ENCODE data around the gene SMCO3. TPM values are rescaled to one million over a fixed set of nuclear protein-coding genes. Genes with fewer than 3 reads are reported as not detected.

The SMCO3 gene
- total and polyA plus RNA-seq, 2 of the 13 experiments (the other 11 are each of a cell fraction or from before 2014, with no cell fraction given), result 0.29 to 0.42 TPM

- TF ChIP-seq ZNF589 (CRISPR knock-in tag; conservative IDR thresholded peaks at IDR 0.05) (no peak; the same call in 1 of the 2 replicates), TAF1 (CRISPR knock-in tag; IDR thresholded peaks at IDR 0.05) (peak; percentile 72; the same call in 1 of the 2 replicates), DRAP1 (CRISPR knock-in tag; IDR thresholded peaks at IDR 0.05) (peak; percentile 93), GPBP1L1 (CRISPR knock-in tag; IDR thresholded peaks at IDR 0.05) (no peak), PRDM10 (CRISPR knock-in tag; IDR thresholded peaks at IDR 0.05; ENCODE audit: low read depth) (0 out of 2 replicates have a peak, but pooled peaks have one; percentile 28), SMAD9 (CRISPR knock-in tag; IDR thresholded peaks at IDR 0.05) (no peak), SAFB2 (CRISPR knock-in tag; IDR thresholded peaks at IDR 0.05; ENCODE audit: borderline replicate concordance, low read depth) (no peak), SMYD3 (CRISPR knock-in tag; IDR thresholded peaks at IDR 0.05) (no peak), ZSCAN22 (CRISPR knock-in tag; IDR thresholded peaks at IDR 0.05) (no peak), BORCS8-MEF2B (CRISPR knock-in tag; IDR thresholded peaks at IDR 0.05) (no peak; the same call in 1 of the 2 replicates), THAP8 (CRISPR knock-in tag; IDR thresholded peaks at IDR 0.05; ENCODE audit: borderline replicate concordance) (no peak), ZNF12 (CRISPR knock-in tag; IDR thresholded peaks at IDR 0.05) (no peak), ZNF570 (CRISPR knock-in tag; IDR thresholded peaks at IDR 0.05; ENCODE audit: borderline replicate concordance) (no peak), ZNF550 (CRISPR knock-in tag; IDR thresholded peaks at IDR 0.05; ENCODE audit: borderline replicate concordance) (no peak), ZNF224 (CRISPR knock-in tag; IDR thresholded peaks at IDR 0.05) (no peak), ZBTB43 (CRISPR knock-in tag; conservative IDR thresholded peaks at IDR 0.05) (no peak), FUBP1 (CRISPR knock-in tag; IDR thresholded peaks at IDR 0.05; ENCODE audit: borderline replicate concordance) (no peak), ZKSCAN8 (CRISPR knock-in tag; IDR thresholded peaks at IDR 0.05; ENCODE audit: borderline replicate concordance) (no peak), RARG (CRISPR knock-in tag; IDR thresholded peaks at IDR 0.05; ENCODE audit: low read depth) (no peak)
Measured at GRCh38 chr12:14803011-14803829, 10.8 kb downstream of the SMCO3 start, which contains the start of the genes C12orf60 and WBP11 (continued).
